Lower leg skin (tissue), 3 donors: Measurements from ENCODE around the gene DYNC1I2.

Source experiments
- POLR2A ChIP-seq, 2 donors: fragments of 450-650 bp; IDR thresholded peaks; one replicate each; pipeline ENCODE4 v1.6.1; 2016 to 2017; ENCODE audit warnings: antibody characterized with exemption in 2 of 2, mild to moderate bottlenecking in 1 of 2, moderate library complexity in 1 of 2
- TF ChIP-seq, protein P1 (sequence below), 3 donors: fragments of 450-650 bp; IDR thresholded peaks; one replicate each; pipeline ENCODE4 v1.5.1; 2016; ENCODE audit warnings: antibody characterized with exemption in 3 of 3, mild to moderate bottlenecking in 3 of 3, moderate library complexity in 2 of 3

DNA sequence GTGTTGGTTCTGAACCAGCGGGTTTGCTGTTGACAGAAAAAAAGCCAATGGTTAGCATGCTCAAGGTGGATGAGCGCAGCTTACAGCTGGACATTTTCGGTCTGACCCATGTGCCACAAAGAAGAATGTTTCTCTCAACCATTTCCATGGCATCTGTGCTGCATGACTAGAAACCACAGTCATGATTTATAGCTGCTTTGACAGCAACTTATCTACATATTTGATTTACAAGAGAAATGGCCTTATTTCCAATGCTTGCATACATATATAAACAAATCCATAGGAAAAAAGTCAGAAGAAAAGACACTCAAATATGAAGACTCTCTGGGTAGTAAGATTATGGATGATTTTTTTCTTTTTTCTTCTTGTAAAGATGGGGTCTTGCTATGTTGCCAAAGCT is 98.2 kb downstream of the DYNC1I2 start:
- no peak for TF ChIP-seq POLR2A (IDR thresholded peaks at IDR 0.05)
- TF ChIP-seq, protein P1, sequence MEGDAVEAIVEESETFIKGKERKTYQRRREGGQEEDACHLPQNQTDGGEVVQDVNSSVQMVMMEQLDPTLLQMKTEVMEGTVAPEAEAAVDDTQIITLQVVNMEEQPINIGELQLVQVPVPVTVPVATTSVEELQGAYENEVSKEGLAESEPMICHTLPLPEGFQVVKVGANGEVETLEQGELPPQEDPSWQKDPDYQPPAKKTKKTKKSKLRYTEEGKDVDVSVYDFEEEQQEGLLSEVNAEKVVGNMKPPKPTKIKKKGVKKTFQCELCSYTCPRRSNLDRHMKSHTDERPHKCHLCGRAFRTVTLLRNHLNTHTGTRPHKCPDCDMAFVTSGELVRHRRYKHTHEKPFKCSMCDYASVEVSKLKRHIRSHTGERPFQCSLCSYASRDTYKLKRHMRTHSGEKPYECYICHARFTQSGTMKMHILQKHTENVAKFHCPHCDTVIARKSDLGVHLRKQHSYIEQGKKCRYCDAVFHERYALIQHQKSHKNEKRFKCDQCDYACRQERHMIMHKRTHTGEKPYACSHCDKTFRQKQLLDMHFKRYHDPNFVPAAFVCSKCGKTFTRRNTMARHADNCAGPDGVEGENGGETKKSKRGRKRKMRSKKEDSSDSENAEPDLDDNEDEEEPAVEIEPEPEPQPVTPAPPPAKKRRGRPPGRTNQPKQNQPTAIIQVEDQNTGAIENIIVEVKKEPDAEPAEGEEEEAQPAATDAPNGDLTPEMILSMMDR (IDR thresholded peaks at IDR 0.05) = no peak
